ENCODE results near the gene EIF2B4.

The EIF2B4 gene

DNA sequence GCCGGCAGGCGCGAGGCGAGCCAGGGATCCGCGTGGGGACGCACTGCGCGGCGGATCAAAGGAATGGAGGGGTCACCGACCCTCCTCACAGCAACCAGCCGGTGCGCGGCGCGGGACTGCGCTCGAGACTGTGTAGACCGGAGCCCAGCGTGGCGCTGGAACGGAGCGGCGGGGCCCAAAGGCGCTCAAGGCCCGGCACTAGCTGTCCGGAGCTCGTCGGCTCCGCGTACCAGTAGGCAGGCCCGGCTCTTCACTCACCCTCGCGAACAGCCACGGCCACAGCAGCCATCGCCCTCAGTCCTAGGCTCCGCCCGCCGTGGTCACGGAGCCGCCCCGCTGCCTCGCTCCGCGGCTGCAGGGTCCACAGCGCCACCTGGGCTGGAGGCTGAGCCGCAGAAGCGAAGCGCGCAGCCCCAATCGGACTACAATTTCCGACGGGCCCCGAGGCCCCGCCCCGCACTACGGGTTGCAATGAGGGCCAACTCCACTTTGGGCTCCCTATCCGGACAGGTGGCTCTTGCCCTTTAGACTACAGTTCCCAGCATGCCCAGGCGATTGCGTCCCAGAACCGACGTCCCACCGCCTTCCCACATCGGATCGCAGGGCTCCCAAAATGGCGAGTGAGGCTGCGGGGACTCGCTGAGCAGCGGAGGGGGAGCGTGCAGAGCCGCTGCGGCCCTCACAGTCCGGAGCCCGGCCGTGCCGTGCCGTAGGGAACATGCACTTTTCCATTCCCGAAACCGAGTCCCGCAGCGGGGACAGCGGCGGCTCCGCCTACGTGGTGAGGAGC lies at the start of gene EIF2B4, which contains the start of gene SNX17:
Gene EIF2B4 (minus strand): TSS at position 313 of the 790 bp plus-strand sequence. CDS start 24 bp downstream, at position 289.
Gene SNX17 (plus strand): TSS at position 591 of the 790 bp plus-strand sequence. CDS start 128 bp downstream, at position 719.
- DNase-seq (ENCODE audit: low spot score): peak; percentile 100

DNA sequence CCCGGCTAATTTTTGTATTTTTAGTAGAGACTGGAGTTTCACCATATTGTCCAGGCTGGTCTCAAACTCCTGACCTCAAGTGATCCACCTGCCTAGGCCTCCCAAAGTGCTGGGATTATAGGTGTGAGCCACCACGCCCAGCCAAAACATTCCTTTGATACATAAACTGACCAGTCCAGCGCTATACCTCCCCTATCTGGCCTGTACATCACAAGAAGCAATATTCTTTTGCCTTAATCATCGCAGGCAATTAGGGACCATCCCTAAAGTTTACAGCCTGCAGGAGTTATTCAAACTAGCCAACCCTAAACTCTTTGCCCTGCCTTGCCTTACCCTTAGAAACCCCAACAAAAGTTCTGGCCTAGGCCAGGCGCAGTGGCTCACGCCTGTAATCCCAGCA lies 46.0 kb upstream of the EIF2B4 start:
- DNase-seq (ENCODE audit: low spot score): no peak

DNA sequence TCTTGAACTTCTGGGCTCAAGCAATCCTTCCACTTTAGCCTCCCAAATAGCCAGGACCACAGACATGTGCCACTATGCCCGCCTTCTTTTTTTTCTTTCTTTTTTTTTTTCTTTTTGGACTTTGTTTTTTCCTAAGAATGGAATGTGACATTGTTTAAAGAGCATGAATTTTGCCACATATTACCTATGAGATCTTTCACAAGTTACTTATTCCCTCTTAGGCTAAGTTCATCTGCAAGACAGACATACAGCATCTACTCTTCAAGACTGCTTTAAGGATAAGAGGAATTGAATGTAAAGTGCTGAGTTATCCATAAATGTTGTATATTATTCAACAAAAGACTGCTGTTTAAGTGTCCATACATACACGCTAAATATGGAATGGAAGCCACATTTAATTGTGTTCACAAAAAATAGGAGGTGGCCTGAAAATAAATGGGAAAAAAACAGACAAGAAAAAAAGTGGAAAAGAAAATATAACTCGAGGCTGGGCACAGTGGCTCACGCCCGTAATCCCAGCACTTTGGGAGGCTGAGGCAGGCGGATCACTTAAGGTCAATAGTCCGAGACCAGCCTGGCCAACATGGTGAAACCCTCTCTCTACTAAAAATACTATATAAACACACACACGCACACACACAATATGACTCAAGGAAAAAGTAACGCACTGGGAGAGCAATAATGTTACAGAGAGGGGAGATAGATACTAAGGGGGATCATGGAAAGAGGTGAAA lies 42.4 kb upstream of the EIF2B4 start:
- no peak for DNase-seq (ENCODE audit: low spot score)

DNA sequence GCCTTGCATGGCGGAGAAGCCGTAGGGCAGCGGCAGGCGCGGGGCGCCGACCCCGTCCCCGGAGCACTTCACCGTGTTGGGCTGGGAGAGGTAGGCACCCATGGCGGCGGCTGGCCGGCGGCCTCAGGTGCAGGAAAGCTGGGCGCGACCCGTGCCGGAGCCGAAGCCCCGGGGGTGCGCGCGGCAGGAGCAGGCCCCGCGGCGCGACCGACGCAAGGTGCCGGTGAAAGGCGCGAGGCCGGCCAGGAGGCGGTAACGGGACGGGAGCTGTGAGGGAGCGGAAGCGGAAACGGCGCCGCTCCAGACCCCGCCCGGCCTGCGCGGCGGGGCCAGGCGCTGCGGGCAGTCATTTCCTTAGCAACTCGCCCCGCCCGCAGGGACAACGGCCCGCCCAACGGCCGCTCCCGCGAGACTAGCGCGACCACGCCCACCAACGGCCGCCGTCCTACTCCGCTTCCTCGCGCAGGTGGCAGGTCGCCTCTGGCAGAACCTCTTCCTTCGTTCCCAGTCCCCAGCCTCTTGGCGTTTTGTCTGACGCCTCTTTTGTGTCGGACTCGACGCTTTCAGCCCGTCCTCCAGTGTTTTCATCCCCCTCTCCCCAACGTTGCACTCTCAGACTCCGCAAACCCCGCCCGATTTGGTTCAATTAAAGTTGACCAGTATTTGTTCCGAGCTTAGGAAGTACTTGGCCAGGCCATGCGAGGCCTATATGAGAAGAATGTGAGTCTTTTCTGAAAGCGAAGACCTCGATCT lies 39.4 kb upstream of the EIF2B4 start, which contains the start of gene PPM1G:
Gene PPM1G (minus strand): TSS at position 271 of the 753 bp plus-strand sequence. CDS start 169 bp downstream, at position 102.
- DNase-seq (ENCODE audit: low spot score): peak; percentile 96

DNA sequence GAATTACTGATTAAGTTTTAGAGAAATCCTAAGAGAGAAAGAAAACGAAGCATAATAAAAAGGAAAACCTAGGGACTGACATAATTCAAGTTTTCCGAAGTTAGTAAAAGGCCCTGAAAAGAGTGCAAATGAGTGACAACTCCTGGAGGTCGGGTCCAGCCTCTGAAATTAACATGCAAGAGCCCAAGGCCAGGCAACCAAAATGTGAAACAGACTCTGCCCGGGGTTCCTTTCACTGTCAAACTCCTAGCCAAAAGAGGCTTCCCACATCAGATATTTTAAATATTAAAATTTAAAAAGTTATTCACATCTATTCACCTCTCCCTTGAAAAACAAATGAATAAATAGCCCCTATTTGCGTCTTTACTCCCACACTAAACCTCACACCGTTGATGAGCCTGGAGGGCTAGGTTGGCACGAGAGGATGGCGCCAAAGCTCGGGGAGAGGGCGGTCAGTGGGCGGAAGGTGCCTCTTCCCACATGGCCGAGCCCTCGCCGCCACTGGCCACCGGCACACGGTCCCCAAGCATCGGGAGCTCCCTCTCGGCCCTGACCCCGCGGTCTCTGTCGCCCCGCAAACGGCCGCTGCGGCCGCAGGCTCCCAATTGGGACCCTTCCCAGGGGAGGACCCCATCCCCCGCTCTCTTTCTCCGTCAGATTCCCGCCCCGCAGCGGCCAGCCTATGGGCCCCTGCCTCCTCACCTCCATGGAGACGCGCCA lies 38.6 kb upstream of the EIF2B4 start:
- DNase-seq (ENCODE audit: low spot score): no peak

DNA sequence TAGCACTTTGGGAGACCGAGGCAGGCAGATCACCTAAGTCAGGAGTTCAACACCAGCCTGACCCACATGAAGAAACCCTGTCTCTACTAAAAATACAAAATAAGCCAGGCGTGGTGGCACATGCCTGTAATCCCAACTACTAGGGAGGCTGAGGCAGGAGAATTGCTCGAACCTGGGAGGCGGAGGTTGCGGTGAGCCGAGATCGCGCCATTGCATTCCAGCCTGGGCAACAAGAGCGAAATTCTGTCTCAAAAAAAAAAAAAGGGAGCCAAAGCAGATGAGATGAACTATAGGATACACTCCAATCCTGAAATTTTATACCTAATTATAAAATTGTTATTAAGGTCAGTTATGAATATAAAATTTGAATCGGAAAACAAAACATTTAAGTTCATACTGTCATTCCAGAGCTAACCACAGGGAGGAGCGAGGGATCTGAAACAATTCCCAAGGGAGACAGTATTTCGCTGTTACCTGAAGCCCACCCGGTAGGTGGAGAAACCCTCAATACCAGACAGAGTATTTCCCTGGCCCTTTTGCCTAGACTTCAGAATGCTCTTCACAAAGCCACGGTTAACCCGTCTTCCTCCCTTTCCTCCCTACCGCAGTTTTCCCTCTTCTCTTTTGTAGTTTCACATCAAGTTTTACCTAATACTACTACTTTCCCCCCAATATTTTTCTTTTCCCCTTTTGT lies 37.8 kb upstream of the EIF2B4 start:
- DNase-seq (ENCODE audit: low spot score): no peak

DNA sequence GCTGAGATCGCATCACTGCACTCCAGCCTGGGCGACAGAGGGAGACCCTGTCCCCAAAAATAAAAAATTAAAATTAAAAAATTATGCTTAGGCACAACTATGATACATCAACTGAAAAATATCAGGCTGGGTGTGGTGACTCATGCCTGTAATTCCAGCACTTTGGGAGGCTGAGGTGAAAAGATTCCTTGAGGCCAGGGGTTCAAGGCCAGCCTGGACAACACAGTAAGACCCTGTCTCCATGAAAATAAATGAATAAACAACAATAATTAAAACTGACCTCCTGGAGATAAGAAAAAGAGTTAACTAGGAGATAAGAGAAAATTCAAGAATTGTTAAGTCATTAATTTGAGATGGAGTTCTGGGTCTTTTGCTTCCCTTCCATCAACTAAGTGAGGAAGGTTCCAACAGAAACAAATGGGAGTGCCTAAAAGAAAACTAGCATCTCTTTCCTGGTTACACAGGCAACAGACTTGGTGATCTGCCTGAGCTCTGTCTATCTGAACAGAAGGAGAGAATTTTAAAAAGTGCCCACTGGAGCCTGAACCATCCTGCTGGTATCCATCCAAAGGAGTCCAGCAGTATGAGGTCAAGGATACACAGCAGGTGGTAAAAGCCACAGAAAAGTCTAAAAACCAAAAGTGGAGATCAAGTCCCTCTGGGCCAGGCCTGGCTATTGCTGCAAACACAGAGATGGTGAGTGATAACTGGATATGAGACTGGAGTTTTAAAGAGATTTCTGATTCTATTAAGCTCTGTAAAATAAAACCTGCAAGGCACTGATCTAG lies 30.4 kb upstream of the EIF2B4 start:
- DNase-seq (ENCODE audit: low spot score): no peak

DNA sequence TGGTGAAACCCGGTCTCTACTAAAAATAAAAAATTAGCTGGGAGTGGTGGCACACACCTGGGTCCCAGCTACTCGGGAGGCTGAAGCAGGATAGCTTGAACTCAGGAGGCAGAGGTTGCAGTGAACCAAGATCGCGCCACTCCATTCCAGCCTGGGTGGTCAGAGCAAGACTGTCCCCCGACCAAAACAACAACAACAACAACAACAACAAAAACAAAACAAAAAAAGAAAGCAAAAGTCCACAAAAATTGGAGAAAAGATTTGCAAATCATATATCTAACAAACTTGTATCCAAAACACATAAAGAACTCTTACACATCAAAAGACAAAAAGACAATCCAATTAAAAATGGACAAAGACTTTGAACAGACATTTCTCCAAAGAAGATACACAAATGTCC lies 28.8 kb upstream of the EIF2B4 start:
- DNase-seq (ENCODE audit: low spot score): no peak

DNA sequence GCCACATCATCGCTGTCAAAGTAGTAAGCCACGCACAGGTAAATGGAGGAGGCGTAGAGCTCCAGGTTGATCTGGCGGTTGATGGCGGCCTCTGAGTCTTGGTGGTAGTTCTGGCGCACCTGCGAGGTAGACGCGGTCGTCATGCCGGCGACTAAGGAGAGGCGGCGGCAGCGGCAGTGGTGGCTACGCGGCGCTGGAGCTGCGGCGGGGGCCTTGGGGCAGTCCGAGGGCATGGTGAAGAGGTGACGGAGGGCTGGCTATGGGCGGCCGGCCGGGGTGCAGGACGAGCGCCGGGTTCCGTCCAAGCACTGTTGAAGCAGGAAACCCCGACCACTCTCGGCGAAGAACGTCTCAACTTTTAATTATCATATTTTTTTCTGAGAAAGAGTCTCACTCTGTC lies 23.1 kb upstream of the EIF2B4 start:
- no peak for DNase-seq (ENCODE audit: low spot score)

DNA sequence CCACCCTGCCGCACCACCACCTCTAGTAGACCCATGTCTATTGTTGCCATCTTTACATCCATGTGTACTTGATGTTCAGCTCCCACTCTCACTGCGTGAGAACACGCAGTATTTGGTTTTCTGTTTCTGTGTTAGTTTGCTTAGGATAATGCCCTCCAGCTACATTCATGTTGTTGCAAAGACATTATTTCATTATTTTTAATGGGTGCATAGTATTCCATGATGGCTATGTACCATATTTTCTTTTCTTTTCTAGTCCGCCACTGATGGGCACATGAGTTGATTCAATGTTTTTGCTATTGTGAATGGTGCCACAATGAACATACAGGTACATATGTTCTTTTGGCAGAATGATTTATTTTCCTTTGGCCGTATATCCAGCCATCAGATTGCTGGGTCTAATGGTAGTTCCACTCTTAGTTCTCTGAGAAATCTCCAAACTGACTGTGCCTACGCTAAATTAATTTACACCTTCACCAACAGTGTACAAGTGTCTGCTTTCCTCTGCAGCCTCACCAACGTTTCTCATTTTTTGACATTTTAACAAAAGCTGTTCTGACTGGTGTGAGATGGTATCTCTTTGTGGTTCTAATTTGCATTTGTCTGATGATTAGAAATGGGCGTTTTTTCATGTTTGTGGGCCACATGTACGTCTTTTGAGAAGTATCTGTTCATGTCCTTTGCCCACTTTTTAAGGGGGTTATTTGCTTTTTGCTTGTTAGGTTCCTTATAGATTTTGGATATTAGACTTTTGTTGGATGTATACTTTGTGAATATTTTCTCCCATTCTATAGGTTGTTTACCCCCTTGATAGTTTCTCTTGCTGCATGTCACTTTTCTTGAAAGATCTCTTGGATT lies 20.9 kb upstream of the EIF2B4 start:
- DNase-seq (ENCODE audit: low spot score): no peak

DNA sequence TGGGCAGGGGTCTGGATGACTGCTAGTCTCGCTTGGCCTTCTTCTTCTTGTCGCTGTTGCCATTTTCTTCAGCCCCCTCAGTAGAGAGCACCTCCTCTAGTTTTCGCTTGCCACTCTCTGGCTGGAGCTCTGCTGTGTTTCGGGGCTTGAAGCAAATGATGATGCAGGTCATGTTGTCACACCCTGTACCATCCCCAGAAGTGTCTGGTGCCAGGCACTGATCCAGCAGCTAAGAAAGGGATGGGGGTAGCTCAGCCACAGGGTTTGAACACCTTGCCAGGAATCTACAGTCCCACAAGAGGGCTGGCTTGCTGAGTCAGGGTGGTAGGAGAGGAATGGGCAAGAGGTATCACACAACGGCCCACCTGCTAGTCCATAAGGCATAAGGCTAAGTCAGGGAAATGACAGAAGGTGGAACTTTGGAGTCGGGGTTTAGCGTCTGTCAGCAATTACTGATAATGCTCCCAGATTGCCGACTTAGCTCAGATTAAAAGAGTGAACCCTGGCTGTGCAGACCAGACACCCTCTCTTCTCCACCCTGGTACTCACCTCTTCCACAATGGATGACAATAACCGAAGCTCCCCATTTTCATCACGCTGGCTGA lies 11.5 kb upstream of the EIF2B4 start:
- peak; percentile 47 for DNase-seq (ENCODE audit: low spot score)

DNA sequence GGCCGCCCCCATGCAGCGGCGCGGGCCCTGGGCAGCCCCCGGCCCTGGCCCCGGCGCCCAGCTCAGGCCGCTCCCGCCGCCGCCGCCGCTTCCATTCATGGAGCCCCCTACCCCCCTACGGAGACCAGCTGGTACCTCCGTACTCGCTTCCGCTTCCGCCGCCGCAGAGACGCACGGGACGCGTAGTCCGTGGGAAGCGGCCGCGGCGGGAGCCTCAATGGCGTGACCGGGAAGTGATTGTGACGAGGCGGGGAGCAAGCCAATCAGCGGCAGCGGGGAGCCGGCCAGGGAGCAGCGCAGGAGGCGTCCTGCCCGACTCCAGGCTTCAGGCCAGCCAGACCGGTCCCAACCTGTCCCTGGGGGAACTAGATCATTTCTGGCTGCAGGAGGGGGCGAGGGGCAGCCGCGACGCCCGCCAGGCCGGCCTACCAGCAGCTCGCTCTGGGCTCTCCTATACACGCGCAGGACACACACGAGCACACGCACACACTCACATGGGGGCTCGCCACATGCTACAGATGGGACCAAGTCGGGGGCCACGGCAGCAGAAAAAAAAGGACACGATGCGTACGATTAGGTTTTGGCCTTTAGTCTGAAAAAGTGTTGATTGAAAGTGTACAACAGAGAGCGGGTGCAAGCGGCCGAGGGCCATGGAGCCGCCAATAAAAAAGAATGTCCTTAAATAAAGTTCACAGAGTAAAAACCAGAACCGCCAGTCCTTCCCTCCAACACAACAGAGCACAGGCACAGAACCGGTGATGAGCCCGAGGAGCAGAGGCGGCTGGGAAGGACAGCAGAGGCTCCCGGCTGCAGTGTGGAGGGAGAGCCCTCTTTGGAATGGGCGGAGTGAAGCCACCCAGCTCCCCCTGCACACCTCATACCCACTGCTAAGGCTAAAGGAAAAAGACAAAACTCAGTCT lies 10.7 kb upstream of the EIF2B4 start, which contains the start of gene ZNF513:
Gene ZNF513 (minus strand): TSS at position 109 of the 920 bp plus-strand sequence. CDS start 208 bp downstream, outside the sequence.
- peak; percentile 98 for DNase-seq (ENCODE audit: low spot score)

DNA sequence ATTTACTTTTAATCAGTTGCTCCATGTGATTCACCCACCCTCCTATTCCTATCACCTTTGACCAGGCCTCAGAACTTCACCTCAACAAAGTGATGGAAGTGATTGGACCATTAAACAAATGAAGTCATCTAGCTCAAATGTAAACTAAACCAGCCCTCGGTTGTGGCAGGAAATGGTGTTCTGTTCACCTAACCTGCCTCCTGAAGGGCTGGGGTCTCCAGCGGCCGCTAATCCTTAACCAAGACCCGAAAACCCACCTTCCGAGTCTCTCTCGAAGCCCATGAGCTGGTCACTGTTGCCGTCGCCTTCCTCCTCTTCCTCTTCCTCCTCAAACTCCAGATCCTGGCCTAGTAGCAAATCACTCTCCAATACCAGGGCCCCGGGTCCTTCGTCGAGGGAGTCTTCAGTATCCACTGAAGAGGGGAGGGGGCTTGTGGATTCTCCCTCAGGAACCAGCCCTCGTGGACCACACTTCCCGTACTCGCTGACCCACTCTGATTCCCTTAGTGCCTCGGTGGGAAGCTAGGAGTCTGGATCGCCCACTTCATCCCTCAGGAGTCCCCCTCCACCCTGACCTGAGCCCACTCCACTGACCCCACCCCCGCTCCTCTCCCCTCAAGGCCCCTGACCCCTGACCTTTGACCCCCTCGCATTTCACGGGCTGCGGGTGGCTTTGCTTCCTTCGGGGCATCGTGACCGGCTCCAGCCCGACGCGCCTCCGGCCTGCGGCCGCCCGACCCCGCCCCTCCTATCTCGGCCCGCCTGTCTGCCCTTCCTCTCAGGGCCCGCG lies 9.9 kb upstream of the EIF2B4 start:
- DNase-seq (ENCODE audit: low spot score): no peak

DNA sequence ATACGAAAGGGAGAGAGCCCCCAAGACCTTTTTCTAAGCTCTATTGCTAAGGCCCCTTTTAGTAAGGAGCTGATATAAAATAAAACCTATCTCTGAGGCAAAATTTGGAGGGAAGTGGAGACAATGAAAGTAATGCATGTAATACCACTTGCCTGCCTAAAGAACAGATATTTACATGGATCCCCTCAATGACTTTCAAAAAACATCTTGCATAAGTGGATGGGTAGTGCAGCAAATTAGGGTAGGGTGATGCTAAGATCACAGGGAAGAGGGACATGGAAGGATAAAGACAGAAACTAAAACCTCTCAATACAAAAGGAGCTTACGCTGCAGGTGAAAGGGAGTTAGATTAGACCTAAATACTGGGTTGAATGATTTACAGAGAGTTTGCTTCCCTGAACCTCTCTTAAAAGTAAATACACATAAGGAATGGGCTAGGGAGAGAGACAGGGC lies 9.3 kb upstream of the EIF2B4 start:
- no peak for DNase-seq (ENCODE audit: low spot score)

DNA sequence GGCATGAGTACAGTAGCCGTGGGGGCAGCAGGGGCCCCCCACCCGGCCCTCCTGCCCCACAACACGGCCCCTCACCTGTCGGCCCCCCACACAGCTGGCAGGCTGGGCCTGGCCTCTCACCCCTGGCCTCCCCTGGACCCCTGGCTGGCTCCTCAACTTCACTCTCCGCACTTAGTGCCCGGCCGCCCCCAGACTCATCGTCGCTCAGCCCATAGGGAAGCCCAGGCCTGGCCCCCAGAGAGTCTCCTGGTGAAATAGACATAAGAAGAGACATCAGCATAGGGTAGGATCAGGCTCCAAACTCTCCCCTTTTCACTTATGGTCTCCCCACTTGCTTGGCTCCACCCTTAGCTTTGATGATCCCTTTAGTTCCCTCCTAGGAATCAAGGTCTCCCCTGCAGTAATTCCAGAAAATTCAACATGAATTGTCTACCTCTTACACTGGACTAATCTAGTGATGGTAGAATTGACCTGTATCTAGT lies 8.7 kb upstream of the EIF2B4 start:
- DNase-seq (ENCODE audit: low spot score): no peak

DNA sequence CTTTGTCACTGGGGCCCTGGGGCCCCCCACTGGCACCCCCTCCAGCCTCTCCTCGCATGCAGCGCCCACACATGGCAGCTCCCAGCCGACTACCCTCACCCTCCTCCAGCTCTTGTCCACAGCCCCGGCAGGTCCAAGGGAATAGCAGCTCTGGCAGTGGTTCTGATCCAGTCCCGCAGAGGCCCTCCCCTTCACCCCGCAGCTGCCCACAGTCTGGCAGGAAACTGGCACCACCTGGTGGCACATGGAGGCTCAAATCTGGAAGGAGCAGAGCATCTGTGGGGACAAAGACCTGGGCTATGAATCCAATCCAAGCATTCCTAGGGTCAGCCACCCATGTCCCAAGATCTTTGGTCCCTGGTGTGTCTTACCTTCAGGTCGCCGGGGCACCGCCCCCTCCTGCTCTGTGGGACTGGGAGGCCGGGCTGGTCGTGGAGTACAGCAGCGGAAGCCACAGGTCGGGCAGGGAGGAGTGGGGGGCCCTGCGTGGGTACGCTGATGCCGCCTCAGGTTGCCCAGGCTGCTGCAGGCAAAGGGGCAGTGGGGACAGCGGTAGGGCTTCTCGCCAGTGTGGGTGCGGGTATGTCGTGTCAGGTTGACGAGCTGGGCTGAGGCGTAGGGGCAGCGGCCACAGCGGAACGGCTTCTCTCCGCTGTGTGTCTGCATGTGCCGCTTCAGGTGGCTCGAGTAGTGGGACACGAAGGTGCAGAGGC lies 8.1 kb upstream of the EIF2B4 start:
- no peak for DNase-seq (ENCODE audit: low spot score)

Measured in left forelimb (tissue), 1 donor.